ENCODE results near the gene RPL22.

- no peak for TF ChIP-seq POLR2A (IDR thresholded peaks at IDR 0.05)
- no peak for TF ChIP-seq CTCF (IDR thresholded peaks at IDR 0.05)
Measured at GRCh38 chr1:6207921-6208320, 8.5 kb upstream of the RPL22 start.
